Measurements from ENCODE around the gene CCL19.

CCL19 gene

DNA sequence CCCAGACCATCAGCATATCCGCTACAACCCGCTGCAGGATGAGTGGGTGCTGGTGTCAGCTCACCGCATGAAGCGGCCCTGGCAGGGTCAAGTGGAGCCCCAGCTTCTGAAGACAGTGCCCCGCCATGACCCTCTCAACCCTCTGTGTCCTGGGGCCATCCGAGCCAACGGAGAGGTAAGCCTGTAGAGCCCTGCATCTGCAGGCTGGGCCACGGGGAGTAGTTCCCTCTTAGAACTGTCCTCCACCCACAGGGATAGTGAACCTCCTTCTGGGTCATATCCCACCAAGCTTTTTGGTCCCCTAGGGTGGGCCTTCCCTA is 44.0 kb downstream of the CCL19 start:
- Histone ChIP-seq H3K9me3 (ENCODE audit: low read length) (no peaks in the 10 kb centered on the region), H3K9ac (ENCODE audit: low read length) (peak overlapping the region; percentile 84), H3K4me1 (ENCODE audit: insufficient read depth, low read length) (peaks cover 41% of the 10 kb centered on the region), H3K27ac (ENCODE audit: low read depth, low read length) (peak overlapping the region; percentile 88), H3K27me3 (ENCODE audit: control insufficient read depth in 1 of 2, insufficient read depth in 2 of 2, low read length in 2 of 2) (no peaks in the 10 kb centered on the region), H3K4me3 (ENCODE audit: low read depth in 1 of 2, low read length in 2 of 2) (peak overlapping the region; percentile 55 to 88), H3K36me3 (ENCODE audit: insufficient read depth, low read length) (peaks cover 24% of the 10 kb centered on the region)

DNA sequence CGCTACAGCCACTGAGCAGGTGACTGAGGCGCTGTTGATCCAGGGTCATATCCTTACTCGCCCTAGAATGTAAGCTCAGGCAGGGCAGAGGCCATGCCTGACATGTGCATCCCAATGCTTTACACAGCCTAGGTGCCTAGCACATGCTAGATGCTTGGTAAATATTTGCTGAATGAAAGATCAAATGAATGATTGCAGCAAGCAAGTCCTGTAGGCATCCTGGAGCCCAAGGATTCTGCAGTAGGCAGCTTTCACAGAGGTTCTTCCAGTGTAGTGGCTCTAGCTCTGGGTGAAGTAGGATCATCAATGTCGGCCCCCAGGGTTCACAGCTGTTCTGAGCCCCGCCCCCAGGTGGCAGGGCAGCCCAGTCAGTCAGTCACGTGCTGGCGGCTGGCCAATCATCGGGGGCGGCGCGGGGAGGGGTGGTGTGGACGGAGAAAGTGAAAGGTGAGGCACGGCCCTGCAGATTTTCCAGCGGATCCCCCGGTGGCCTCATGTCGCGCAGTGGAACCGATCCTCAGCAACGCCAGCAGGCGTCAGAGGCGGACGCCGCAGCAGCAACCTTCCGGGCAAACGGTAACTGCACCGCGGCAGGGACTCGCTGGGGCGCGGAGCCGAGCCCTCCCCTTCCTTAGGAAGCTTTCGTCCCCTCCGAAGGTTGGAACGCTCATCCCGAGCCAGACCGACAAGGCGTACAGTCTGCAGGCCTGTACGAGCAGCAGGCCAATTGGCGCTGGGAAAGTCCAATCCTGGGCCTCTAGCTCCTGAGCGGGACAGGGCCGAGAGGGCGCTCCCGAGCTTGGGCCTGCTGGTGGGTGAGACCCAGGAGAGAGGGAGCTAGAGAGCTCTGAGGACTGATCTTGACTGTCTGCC is 44.6 kb downstream of the CCL19 start, which contains the start of gene GALT:
GALT (plus strand) TSS at position 465 of the 873 bp plus-strand sequence; CDS start at position 495, 30 bp downstream.
- peaks cover 35% of the 10 kb centered on the region for H3K4me1 ChIP-seq (ENCODE audit: insufficient read depth, low read length)
- no peaks in the 10 kb centered on the region for H3K27me3 ChIP-seq (ENCODE audit: control insufficient read depth in 1 of 2, insufficient read depth in 2 of 2, low read length in 2 of 2)
- H3K9ac ChIP-seq (ENCODE audit: low read length) = peak within 1 kb of the TSS; percentile 84
- H3K36me3 ChIP-seq (ENCODE audit: insufficient read depth, low read length) = peaks cover 24% of the 10 kb centered on the region
- H3K4me3 ChIP-seq (ENCODE audit: low read depth in 1 of 2, low read length in 2 of 2) = peak within 1 kb of the TSS; percentile 55 to 88
- H3K27ac ChIP-seq (ENCODE audit: low read depth, low read length) = peak within 1 kb of the TSS; percentile 88
- H3K9me3 ChIP-seq (ENCODE audit: low read length) = no peaks in the 10 kb centered on the region

- Histone ChIP-seq H3K4me3 (ENCODE audit: low read depth in 1 of 2, low read length in 2 of 2) (no peak overlapping the region), H3K9ac (ENCODE audit: low read length) (no peak overlapping the region), H3K4me1 (ENCODE audit: insufficient read depth, low read length) (peaks cover 26% of the 10 kb centered on the region)
These were observed 46.2 kb downstream of the CCL19 start for GRCh38 chr9:34644766-34645314.

GRCh38 chr9:34642679-34643078 is 48.4 kb downstream of the CCL19 start:
- H3K4me1 ChIP-seq (ENCODE audit: insufficient read depth, low read length) = peaks cover 22% of the 10 kb centered on the region
- no peak overlapping the region for H3K27ac ChIP-seq (ENCODE audit: low read depth, low read length)
- H3K27me3 ChIP-seq (ENCODE audit: control insufficient read depth in 1 of 2, insufficient read depth in 2 of 2, low read length in 2 of 2) = no peaks in the 10 kb centered on the region
- no peak overlapping the region for H3K9ac ChIP-seq (ENCODE audit: low read length)
- H3K9me3 ChIP-seq (ENCODE audit: low read length) = no peaks in the 10 kb centered on the region
- H3K36me3 ChIP-seq (ENCODE audit: insufficient read depth, low read length) = no peaks in the 10 kb centered on the region
- H3K4me3 ChIP-seq (ENCODE audit: low read depth in 1 of 2, low read length in 2 of 2) = no peak overlapping the region

More at GRCh38 chr9:34644766-34645314, 46.2 kb downstream of the CCL19 start:
- H3K9me3 ChIP-seq (ENCODE audit: low read length) = no peaks in the 10 kb centered on the region
- H3K27ac ChIP-seq (ENCODE audit: low read depth, low read length) = no peak overlapping the region
- H3K27me3 ChIP-seq (ENCODE audit: control insufficient read depth in 1 of 2, insufficient read depth in 2 of 2, low read length in 2 of 2) = no peaks in the 10 kb centered on the region
- H3K36me3 ChIP-seq (ENCODE audit: insufficient read depth, low read length) = peaks cover 17% of the 10 kb centered on the region

All from muscle layer of colon (tissue), 2 donors.